Esophagus squamous epithelium (tissue), 5 donors: ENCODE measurements around the gene ARHGAP12. TPM values are rescaled to one million over a fixed set of nuclear protein-coding genes. Genes with fewer than 3 reads are reported as not detected.

Experiments used
- DNase-seq: peaks from one replicate; lab custom pipeline; 2025; lab: John Stamatoyannopoulos, UW
- H3K27ac ChIP-seq, 4 donors: fragments of 200-600 bp; sonication (generic); one replicate each; pipeline ENCODE4 v1.5.1; 2016 to 2019; ENCODE audit warnings: mild to moderate bottlenecking in 1 of 4
- H3K27me3 ChIP-seq, 4 donors: fragments of 200-600 bp; sonication (generic); 1 replicate in 3 of 4; 2 replicates in 1 of 4; pipeline versions ENCODE4 v1.5.1 to v1.6.0; 2017 to 2021; ENCODE audit warnings: antibody characterized with exemption in 1 of 4
- H3K36me3 ChIP-seq, 3 donors: fragments of 200-600 bp; sonication (generic); one replicate each; pipeline ENCODE4 v1.5.1; 2016 to 2019
- H3K4me1 ChIP-seq, 3 donors: fragments of 200-600 bp; sonication (generic); one replicate each; pipeline ENCODE4 v1.5.1; 2017 to 2019
- H3K4me3 ChIP-seq, 4 donors: fragments of 200-600 bp; sonication (generic); 1 replicate in 3 of 4; 2 replicates in 1 of 4; pipeline ENCODE4 v1.5.1; 2016 to 2019; ENCODE audit warnings: mild to moderate bottlenecking in 2 of 4, moderate library complexity in 1 of 4
- H3K9me3 ChIP-seq, 3 donors: fragments of 200-600 bp; sonication (generic); one replicate each; pipeline ENCODE4 v1.5.1; 2016 to 2019
- POLR2A ChIP-seq, 4 donors: fragments of 450-650 bp; IDR thresholded peaks; one replicate each; pipeline ENCODE4 v1.6.1; 2017; ENCODE audit warnings: antibody characterized with exemption in 4 of 4, mild to moderate bottlenecking in 4 of 4, moderate library complexity in 3 of 4
- WGBS, 2 donors: methylation state at CpG; one replicate each; pipeline ENCODE4 v1.1.5; 2018; 5-methylcytosine and 5-hydroxymethylcytosine counted together
- intact Hi-C: fragments of 100-400 bp; cut with DNase I; formaldehyde crosslinking; loops from one replicate; pipeline ENCODE4 v1.15.0; 2022
- small RNA-seq, 4 donors: library from RNA; depleted of rRNA; stranded (forward); fragments of <200 nt; gene quantifications; one replicate each; pipeline ENCODE3, GENCODE V24; 2016
- total RNA-seq, 4 donors: library from RNA; depleted of rRNA; stranded (reverse); fragments of >200 nt; gene quantifications; one replicate each; pipeline ENCODE4 v1.1.0, GENCODE V29; 2016
- TF ChIP-seq, protein P1 (sequence below), 6 experiments: fragments of 450-650 bp in 4 of 6; fragments of 200-600 bp in 2 of 6; sonication (generic) in 2 of 6; IDR thresholded peaks; one replicate each; pipeline ENCODE4 v1.5.1; 2016 to 2019; ENCODE audit warnings: antibody characterized with exemption in 6 of 6, mild to moderate bottlenecking in 4 of 6, moderate library complexity in 4 of 6
- donor health status: DM: yes; HTN: yes; CAD: no.

The ARHGAP12 gene
- total RNA-seq, 4 donors from 2014 or later = 8.5 to 31.3 (median 16.9) TPM

DNA sequence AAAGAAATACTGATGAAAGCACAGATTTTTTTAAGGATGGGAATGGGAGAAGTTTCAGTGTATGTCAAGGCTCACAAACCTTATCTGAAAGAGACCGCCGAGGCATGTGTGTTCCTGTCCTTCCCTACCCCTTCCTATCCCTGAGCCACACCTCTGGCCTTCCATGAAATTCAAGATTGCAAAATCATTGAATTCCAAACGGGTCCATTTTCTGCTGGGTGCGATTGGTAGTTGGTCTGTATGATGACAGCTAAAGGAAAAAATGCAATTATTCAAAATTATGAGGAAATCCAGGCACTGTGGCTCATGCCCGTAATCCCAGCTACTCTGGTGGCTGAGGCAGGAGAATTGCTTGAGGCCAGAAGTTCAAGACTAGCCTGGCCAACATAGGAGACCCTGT is 170.1 kb downstream of the ARHGAP12 start:
- H3K27ac ChIP-seq = peak overlapping the region; percentile 94 to 99 (median 98)
- H3K27me3 ChIP-seq = no peaks in the 10 kb centered on the region
- intact Hi-C loops = no loop called here
- DNase-seq = no peak
- no peak overlapping the region for H3K4me3 ChIP-seq
- TF ChIP-seq, protein P1, sequence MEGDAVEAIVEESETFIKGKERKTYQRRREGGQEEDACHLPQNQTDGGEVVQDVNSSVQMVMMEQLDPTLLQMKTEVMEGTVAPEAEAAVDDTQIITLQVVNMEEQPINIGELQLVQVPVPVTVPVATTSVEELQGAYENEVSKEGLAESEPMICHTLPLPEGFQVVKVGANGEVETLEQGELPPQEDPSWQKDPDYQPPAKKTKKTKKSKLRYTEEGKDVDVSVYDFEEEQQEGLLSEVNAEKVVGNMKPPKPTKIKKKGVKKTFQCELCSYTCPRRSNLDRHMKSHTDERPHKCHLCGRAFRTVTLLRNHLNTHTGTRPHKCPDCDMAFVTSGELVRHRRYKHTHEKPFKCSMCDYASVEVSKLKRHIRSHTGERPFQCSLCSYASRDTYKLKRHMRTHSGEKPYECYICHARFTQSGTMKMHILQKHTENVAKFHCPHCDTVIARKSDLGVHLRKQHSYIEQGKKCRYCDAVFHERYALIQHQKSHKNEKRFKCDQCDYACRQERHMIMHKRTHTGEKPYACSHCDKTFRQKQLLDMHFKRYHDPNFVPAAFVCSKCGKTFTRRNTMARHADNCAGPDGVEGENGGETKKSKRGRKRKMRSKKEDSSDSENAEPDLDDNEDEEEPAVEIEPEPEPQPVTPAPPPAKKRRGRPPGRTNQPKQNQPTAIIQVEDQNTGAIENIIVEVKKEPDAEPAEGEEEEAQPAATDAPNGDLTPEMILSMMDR (IDR thresholded peaks at IDR 0.05) = no peak
- no peak for TF ChIP-seq POLR2A (IDR thresholded peaks at IDR 0.05)
- H3K36me3 ChIP-seq = no peaks in the 10 kb centered on the region
- 52 to 70% methylated on average over 5 of the region's 5 CpGs for WGBS, 2 donors
- no peaks in the 10 kb centered on the region for H3K9me3 ChIP-seq
- peaks cover 9 to 36% (median 13%) of the 10 kb centered on the region in 3 donors for H3K4me1 ChIP-seq

DNA sequence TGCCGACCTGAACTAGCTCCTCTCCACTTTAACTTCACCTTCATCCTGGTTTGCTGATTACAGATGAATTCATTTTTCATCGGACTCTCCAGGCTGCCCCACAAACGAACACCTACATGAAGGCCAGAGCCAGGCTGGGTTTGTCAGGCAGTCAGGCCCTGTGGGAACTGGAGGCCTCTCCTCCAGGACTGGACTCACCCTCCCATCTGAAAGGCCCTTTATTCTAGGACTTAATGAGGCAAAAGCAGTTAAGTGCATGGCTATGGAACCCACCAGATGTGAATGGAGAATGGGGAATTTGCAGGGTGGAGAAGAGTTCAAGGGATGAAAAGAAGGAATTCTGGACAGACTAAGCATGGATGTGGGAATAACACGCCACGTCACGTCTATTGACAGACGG is 170.8 kb downstream of the ARHGAP12 start:
- Histone ChIP-seq H3K4me1 (peaks cover 9 to 36% (median 13%) of the 10 kb centered on the region in 3 donors), H3K9me3 (no peaks in the 10 kb centered on the region), H3K27ac (peak overlapping the region in 3 of 4 donors; percentile 97 to 99 (median 98)), H3K27me3 (no peaks in the 10 kb centered on the region), H3K36me3 (no peaks in the 10 kb centered on the region), H3K4me3 (no peak overlapping the region)
- intact Hi-C loops = no loop called here
- no peak for DNase-seq
- TF ChIP-seq, protein P1 (IDR thresholded peaks at IDR 0.05) = no peak
- TF ChIP-seq POLR2A (IDR thresholded peaks at IDR 0.05) = no peak
- 70 to 74% methylated on average over 6 to 7 of the region's 7 CpGs for WGBS, 2 donors

DNA sequence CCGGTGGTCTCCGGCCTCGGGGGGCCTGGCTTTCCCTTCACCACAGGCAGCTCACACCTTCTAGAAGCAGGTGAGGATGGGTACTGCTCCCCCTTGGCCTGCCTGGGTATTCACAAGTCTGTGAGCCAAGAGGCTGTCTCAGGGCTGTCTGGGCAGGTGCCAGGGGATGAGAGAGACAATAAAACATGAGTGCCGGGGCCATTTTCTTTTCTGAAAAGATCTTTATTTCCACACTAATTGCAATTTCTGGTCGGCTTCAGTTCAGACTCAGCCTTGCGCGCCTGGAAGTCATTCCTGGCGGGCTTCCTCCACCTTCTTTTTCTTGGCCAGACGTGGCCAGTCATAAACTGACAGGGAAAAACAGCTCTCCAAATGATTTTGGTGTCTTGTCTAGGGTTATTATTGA is 171.2 kb downstream of the ARHGAP12 start:
- intact Hi-C loops = no loop called here
- Histone ChIP-seq H3K9me3 (no peaks in the 10 kb centered on the region), H3K27me3 (no peaks in the 10 kb centered on the region), H3K36me3 (no peaks in the 10 kb centered on the region), H3K27ac (peak overlapping the region in 3 of 4 donors; percentile 97 to 99 (median 98)), H3K4me3 (no peak overlapping the region), H3K4me1 (peaks cover 9 to 36% (median 13%) of the 10 kb centered on the region in 3 donors)
- no peak for DNase-seq
- TF ChIP-seq, protein P1 (IDR thresholded peaks at IDR 0.05) = no peak
- TF ChIP-seq POLR2A (IDR thresholded peaks at IDR 0.05) = no peak
- 47 to 75% methylated on average over 6 to 9 of the region's 9 CpGs for WGBS, 2 donors

DNA sequence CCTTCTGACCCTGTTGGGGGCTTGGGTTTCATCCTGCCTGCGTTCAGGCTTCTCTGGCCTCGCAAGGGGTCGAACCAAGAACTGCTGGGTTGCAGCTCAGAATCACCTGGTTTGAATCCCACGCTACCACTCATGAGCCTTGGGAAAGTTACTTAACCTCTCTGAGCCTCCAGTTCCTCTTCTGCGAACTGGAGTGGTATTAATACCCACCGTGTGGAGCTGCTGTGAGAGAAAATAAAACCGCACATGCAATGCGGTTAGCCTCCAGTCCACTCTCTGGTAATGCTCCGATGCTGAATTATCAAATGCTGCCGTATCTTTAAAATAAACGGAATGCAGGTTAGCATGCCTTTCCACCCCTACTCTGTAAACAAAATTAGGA is 171.9 kb downstream of the ARHGAP12 start:
- H3K9me3 ChIP-seq = no peaks in the 10 kb centered on the region
- no peaks in the 10 kb centered on the region for H3K36me3 ChIP-seq
- H3K27ac ChIP-seq = no peak overlapping the region
- no peak for DNase-seq
- no peak overlapping the region for H3K4me3 ChIP-seq
- no peaks in the 10 kb centered on the region for H3K27me3 ChIP-seq
- TF ChIP-seq, protein P1 (IDR thresholded peaks at IDR 0.05) = no peak
- H3K4me1 ChIP-seq = peaks cover 9 to 37% (median 13%) of the 10 kb centered on the region in 3 donors
- intact Hi-C loops = no loop called here
- WGBS, 2 donors = 78 to 82% methylated on average over 8 to 10 of the region's 11 CpGs

DNA sequence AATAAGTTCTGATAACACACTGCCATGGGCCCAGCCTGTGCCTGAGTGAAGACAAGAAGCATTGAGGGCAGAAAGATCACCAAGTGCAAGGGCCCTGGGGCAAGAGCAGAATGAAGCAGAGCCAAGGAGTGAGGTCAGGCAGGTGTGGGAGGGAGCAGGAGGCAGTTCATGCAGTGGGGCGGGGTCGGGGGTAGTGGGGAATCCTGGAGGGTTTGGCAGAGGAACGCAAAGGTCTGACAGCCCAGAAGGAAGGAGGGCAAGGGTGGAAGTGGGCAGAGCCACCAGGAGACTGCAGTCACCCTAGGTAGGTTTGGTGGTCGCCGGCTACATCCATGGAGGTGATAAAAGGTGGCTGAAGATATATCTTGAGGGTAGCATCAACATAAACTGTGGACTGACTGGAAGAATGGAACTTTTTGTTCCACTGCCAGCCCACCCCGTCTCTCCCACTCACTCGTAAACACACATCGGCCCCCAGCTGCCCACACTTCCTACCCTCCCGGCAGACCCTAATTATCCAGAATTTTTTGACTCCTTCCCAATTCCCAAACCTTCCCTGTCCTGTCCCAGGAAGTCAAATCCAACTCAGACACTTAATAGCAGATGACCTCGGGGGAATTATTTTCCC is 172.4 kb downstream of the ARHGAP12 start:
- WGBS, 2 donors = 64 to 76% methylated on average over 10 of the region's 10 CpGs
- Histone ChIP-seq H3K27ac (no peak overlapping the region), H3K36me3 (no peaks in the 10 kb centered on the region), H3K9me3 (no peaks in the 10 kb centered on the region), H3K4me1 (peaks cover 9 to 41% (median 13%) of the 10 kb centered on the region in 3 donors), H3K4me3 (no peak overlapping the region), H3K27me3 (no peaks in the 10 kb centered on the region)
- TF ChIP-seq, protein P1 (IDR thresholded peaks at IDR 0.05) = no peak
- TF ChIP-seq POLR2A (IDR thresholded peaks at IDR 0.05) = no peak
- DNase-seq = no peak
- intact Hi-C loops = no loop called here

Small RNA genes within 50 kb of the gene (small RNA-seq; reads per million reads assigned to genes)
- 0 reads per million in 4 donors for gene RF00019

Other genes with a start within 250 kb of the ARHGAP12 start
- 100 to 1,000 TPM in 2 of 4 donors, 10 to 100 TPM in 2; 58.3 to 104 (median 95.1) TPM for gene KIF5B, start 127.6 kb upstream of the ARHGAP12 start, total RNA-seq